ENCODE measurements around the gene TMC8.
"Not testable (repeated sequence)": the region's sequence is repeated elsewhere in the genome, so short reads cannot be mapped to it uniquely, and the experiment has no call there.

The TMC8 gene

GRCh38 chr17:78111727-78112517 is 18.6 kb upstream of the TMC8 start:
- no peak overlapping the region for H3K9ac ChIP-seq
- no peak for TF ChIP-seq CTCF (IDR thresholded peaks at IDR 0.05)
- peaks cover 4% of the 10 kb centered on the region for H3K4me1 ChIP-seq
- H3K79me2 ChIP-seq: no peaks in the 10 kb centered on the region
- H2AFZ ChIP-seq: no peak overlapping the region
- no peak overlapping the region for H3K4me3 ChIP-seq (ENCODE audit: low read depth, low read length)
- no peaks in the 10 kb centered on the region for H3K27me3 ChIP-seq (ENCODE audit: control insufficient read depth, insufficient read depth, low read length)
- H3K36me3 ChIP-seq (ENCODE audit: control insufficient read depth, insufficient read depth, low read length): no peaks in the 10 kb centered on the region
- no peaks in the 10 kb centered on the region for H3K9me3 ChIP-seq (ENCODE audit: control insufficient read depth, low read length)
- H3K27ac ChIP-seq: no peak overlapping the region
- H3K4me2 ChIP-seq (ENCODE audit: low read length): no peak overlapping the region

GRCh38 chr17:78112518-78113471 is 17.8 kb upstream of the TMC8 start:
- Histone ChIP-seq H3K4me2 (ENCODE audit: low read length) (no peak overlapping the region), H3K27me3 (ENCODE audit: control insufficient read depth, insufficient read depth, low read length) (no peaks in the 10 kb centered on the region), H2AFZ (no peak overlapping the region), H3K4me3 (ENCODE audit: low read depth, low read length) (no peak overlapping the region), H3K36me3 (ENCODE audit: control insufficient read depth, insufficient read depth, low read length) (no peaks in the 10 kb centered on the region), H3K9ac (no peak overlapping the region), H3K27ac (no peak overlapping the region), H3K4me1 (peaks cover 9% of the 10 kb centered on the region), H3K79me2 (no peaks in the 10 kb centered on the region), H3K9me3 (ENCODE audit: control insufficient read depth, low read length) (no peaks in the 10 kb centered on the region)
- peak; percentile 99 for TF ChIP-seq CTCF (IDR thresholded peaks at IDR 0.05)

GRCh38 chr17:78113804-78114785 is 16.5 kb upstream of the TMC8 start:
- H3K27ac ChIP-seq: no peak overlapping the region
- no peak for TF ChIP-seq CTCF (IDR thresholded peaks at IDR 0.05)
- peaks cover 9% of the 10 kb centered on the region for H3K4me1 ChIP-seq
- no peak overlapping the region for H2AFZ ChIP-seq
- H3K79me2 ChIP-seq: no peaks in the 10 kb centered on the region
- H3K9ac ChIP-seq: no peak overlapping the region
- no peak overlapping the region for H3K4me3 ChIP-seq (ENCODE audit: low read depth, low read length)
- H3K4me2 ChIP-seq (ENCODE audit: low read length): no peak overlapping the region
- H3K36me3 ChIP-seq (ENCODE audit: control insufficient read depth, insufficient read depth, low read length): no peaks in the 10 kb centered on the region
- no peaks in the 10 kb centered on the region for H3K27me3 ChIP-seq (ENCODE audit: control insufficient read depth, insufficient read depth, low read length)
- no peaks in the 10 kb centered on the region for H3K9me3 ChIP-seq (ENCODE audit: control insufficient read depth, low read length)

GRCh38 chr17:78114831-78115723 is 15.5 kb upstream of the TMC8 start:
- no peak overlapping the region for H3K27ac ChIP-seq
- H3K4me2 ChIP-seq (ENCODE audit: low read length): no peak overlapping the region
- H3K9ac ChIP-seq: no peak overlapping the region

GRCh38 chr17:78115803-78116202 is 14.8 kb upstream of the TMC8 start:
- not testable (repeated sequence) for H2AFZ ChIP-seq; H3K4me3 ChIP-seq (ENCODE audit: low read depth, low read length); H3K36me3 ChIP-seq (ENCODE audit: control insufficient read depth, insufficient read depth, low read length); H3K9me3 ChIP-seq (ENCODE audit: control insufficient read depth, low read length); H3K27me3 ChIP-seq (ENCODE audit: control insufficient read depth, insufficient read depth, low read length); H3K4me2 ChIP-seq (ENCODE audit: low read length); H3K79me2 ChIP-seq; H3K27ac ChIP-seq; H3K9ac ChIP-seq; H3K4me1 ChIP-seq

More at GRCh38 chr17:78114831-78115723, 15.5 kb upstream of the TMC8 start:
- no peaks in the 10 kb centered on the region for H3K79me2 ChIP-seq
- no peak overlapping the region for H3K4me3 ChIP-seq (ENCODE audit: low read depth, low read length)
- peaks cover 9% of the 10 kb centered on the region for H3K4me1 ChIP-seq
- H2AFZ ChIP-seq: no peak overlapping the region
- no peaks in the 10 kb centered on the region for H3K27me3 ChIP-seq (ENCODE audit: control insufficient read depth, insufficient read depth, low read length)
- H3K9me3 ChIP-seq (ENCODE audit: control insufficient read depth, low read length): no peaks in the 10 kb centered on the region
- H3K36me3 ChIP-seq (ENCODE audit: control insufficient read depth, insufficient read depth, low read length): no peaks in the 10 kb centered on the region
- no peak for TF ChIP-seq CTCF (IDR thresholded peaks at IDR 0.05)
